Measurements from ENCODE around the gene ZNRF2. TPM values are rescaled to one million over a fixed set of nuclear protein-coding genes. Genes with fewer than 3 reads are reported as not detected.

The ZNRF2 gene
- total and polyA plus RNA-seq, 2 of the 4 experiments (the other 2 are of a cell fraction) = 0.31 to 0.54 TPM

- Histone ChIP-seq H3K27me3 (ENCODE audit: control insufficient read depth, insufficient read depth, low read length) (peaks cover 22% of the 10 kb centered on the region), H3K4me2 (ENCODE audit: low read depth, low read length) (no peak overlapping the region), H3K9me3 (ENCODE audit: control insufficient read depth, insufficient read depth, low read length) (no peaks in the 10 kb centered on the region), H2AFZ (replicated peaks; ENCODE audit: low read length, poor library complexity) (no peak overlapping the region), H4K8ac (ENCODE audit: low read depth in 2 of 2, low read length in 2 of 2) (no peak overlapping the region), H3K79me1 (ENCODE audit: low read depth in 1 of 2, low read length in 2 of 2) (no peaks in the 10 kb centered on the region), H3K56ac (ENCODE audit: extremely low read depth, insufficient read depth, low read length) (no peak overlapping the region), H3K9ac (ENCODE audit: low read depth, low read length) (no peak overlapping the region), H2BK20ac (ENCODE audit: low read depth, low read length) (no peak overlapping the region), H2BK120ac (ENCODE audit: low read depth, low read length) (no peak overlapping the region), H3K23ac (ENCODE audit: low read depth, low read length) (no peak overlapping the region), H3K14ac (replicated peaks; ENCODE audit: low read depth, low read length) (no peak overlapping the region), H3K4me1 (ENCODE audit: control insufficient read depth, insufficient read depth, low read length) (no peaks in the 10 kb centered on the region), H3K9me1 (ENCODE audit: insufficient read depth, low read length) (no peaks in the 10 kb centered on the region), H2AK9ac (replicated peaks; ENCODE audit: low read depth, low read length, poor library complexity) (no peak overlapping the region), H2AK5ac (ENCODE audit: low read depth, low read length) (no peak overlapping the region), H4K91ac (ENCODE audit: insufficient read depth, low read depth, low read length) (no peak overlapping the region), H4K20me1 (ENCODE audit: insufficient read depth, low read length) (no peaks in the 10 kb centered on the region), H2BK5ac (ENCODE audit: low read depth, low read length, poor library complexity, severe bottlenecking) (no peak overlapping the region), H2BK15ac (ENCODE audit: low read depth, low read length) (no peak overlapping the region), H3K4me3 (ENCODE audit: insufficient read depth, low read depth, low read length) (no peak overlapping the region), H3K27ac (ENCODE audit: insufficient read depth, low read length) (no peak overlapping the region), H3K4ac (ENCODE audit: low read depth, low read length) (no peak overlapping the region), H4K5ac (ENCODE audit: low read depth, low read length) (no peak overlapping the region), H3K18ac (ENCODE audit: low read depth, low read length) (no peak overlapping the region), H3K36me3 (ENCODE audit: control insufficient read depth, insufficient read depth, low read length) (no peaks in the 10 kb centered on the region)
- ATAC-seq (ENCODE audit: low read depth) (no peak), DNase-seq (no peak)
- dilution Hi-C loops (cut with HindIII; ENCODE audit: low sequenced_read_pairs, unreplicated experiment) (no loop called here), intact Hi-C loops (cut with micrococcal nuclease) (no loop called here), in situ Hi-C loops (cut with MboI; ENCODE audit: low sequenced_read_pairs) (no loop called here)
- CTCF ChIA-PET = interaction anchor here (1.0 kb wide), 1 partner anchor 19 kb away, joined by 3 read pairs; no protein-coding TSS in a partner anchor
- TF ChIP-seq MXI1 (IDR thresholded peaks at IDR 0.05; ENCODE audit: borderline replicate concordance, low read depth, low read length) (no peak), CEBPB (IDR thresholded peaks at IDR 0.05; ENCODE audit: low read depth, low read length) (no peak), CTCF (conservative IDR thresholded peaks at IDR 0.05; ENCODE audit: low read depth, low read length) (no peak), RCOR1 (IDR thresholded peaks at IDR 0.05; ENCODE audit: insufficient replicate concordance, low read length) (no peak), FOS (IDR thresholded peaks at IDR 0.05; ENCODE audit: low read depth, low read length) (no peak), BHLHE40 (IDR thresholded peaks at IDR 0.05; ENCODE audit: low read depth, low read length) (no peak), RAD21 (IDR thresholded peaks at IDR 0.05; ENCODE audit: low read length) (no peak), ELK1 (IDR thresholded peaks at IDR 0.05; ENCODE audit: borderline replicate concordance, low read depth, low read length) (no peak), MAFK (IDR thresholded peaks at IDR 0.05; ENCODE audit: low read depth, low read length) (no peak), CHD1 (IDR thresholded peaks at IDR 0.05; ENCODE audit: low read depth, low read length) (no peak), MAZ (IDR thresholded peaks at IDR 0.05; ENCODE audit: borderline replicate concordance, low read depth, low read length) (no peak), POLR2A (IDR thresholded peaks at IDR 0.05; ENCODE audit: low read depth, low read length) (no peak)
- POLR2A ChIA-PET (ENCODE audit: unreplicated experiment) = no interaction called here
- 0% methylated on average over 2 of the region's 6 CpGs; no CpG with 5 or more reads in 1 of the 2 experiments for WGBS, 2 experiments (ENCODE audit: extremely low coverage in 2 of 2, insufficient read length in 1 of 2)
- no TSS peak for BruUV-seq (replicated peaks)
These were observed 36.6 kb upstream of the ZNRF2 start for GRCh38 chr7:30247541-30248401.

All from IMR-90 (cell line).